Spleen (tissue), 3 donors: ENCODE measurements around the gene B4GALNT2.
"Not testable (repeated sequence)": the region's sequence is repeated elsewhere in the genome, so short reads cannot be mapped to it uniquely, and the experiment has no call there.

Experiments
- POLR2A ChIP-seq, 3 donors: fragments of 450-650 bp; IDR thresholded peaks; one replicate each; pipeline ENCODE4 v1.5.1; 2017; ENCODE audit warnings: antibody characterized with exemption in 3 of 3, mild to moderate bottlenecking in 1 of 3
- POLR2AphosphoS5 ChIP-seq, 3 donors: sonication (generic); formaldehyde crosslinking; IDR thresholded peaks; one replicate each; pipeline ENCODE4 v1.5.1; 2017; ENCODE audit warnings: antibody characterized with exemption in 3 of 3

DNA sequence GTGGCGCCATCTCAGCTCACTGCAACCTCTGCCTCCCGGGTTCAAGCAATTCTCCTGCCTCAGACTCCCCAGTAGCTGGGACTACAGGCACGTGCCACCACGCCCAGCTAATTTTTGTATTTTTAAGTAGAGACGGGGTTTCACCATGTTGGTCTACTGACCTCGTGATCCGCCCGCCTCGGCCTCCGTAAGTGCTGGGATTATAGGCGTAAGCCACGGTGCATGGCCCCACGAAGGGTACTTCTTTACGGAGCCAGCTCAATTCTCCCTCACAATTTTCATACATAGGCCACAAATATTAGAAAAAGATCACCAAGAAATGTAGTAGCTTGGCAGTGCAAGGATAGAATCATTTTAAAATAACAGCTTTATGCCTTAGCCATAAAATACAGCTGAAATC lies 29.2 kb upstream of the B4GALNT2 start:
- not testable (repeated sequence) for TF ChIP-seq POLR2AphosphoS5, POLR2A (IDR thresholded peaks at IDR 0.05)
